GM21526 (cell line): ENCODE results near the gene GSDMA.
A peak's percentile ranks its signal among the peaks of the same experiment; 100 is the strongest.
"Not testable (repeated sequence)": the region's sequence is repeated elsewhere in the genome, so short reads cannot be mapped to it uniquely, and the experiment has no call there.

Source experiments
- ATAC-seq: cut with Tn5 transposase; IDR thresholded peaks from one replicate; pipeline ENCODE4 v1.9.1; 2021; ENCODE audit warnings: moderate library complexity; ENCODE audit not compliant: unreplicated experiment, low FRiP score

GSDMA gene

DNA sequence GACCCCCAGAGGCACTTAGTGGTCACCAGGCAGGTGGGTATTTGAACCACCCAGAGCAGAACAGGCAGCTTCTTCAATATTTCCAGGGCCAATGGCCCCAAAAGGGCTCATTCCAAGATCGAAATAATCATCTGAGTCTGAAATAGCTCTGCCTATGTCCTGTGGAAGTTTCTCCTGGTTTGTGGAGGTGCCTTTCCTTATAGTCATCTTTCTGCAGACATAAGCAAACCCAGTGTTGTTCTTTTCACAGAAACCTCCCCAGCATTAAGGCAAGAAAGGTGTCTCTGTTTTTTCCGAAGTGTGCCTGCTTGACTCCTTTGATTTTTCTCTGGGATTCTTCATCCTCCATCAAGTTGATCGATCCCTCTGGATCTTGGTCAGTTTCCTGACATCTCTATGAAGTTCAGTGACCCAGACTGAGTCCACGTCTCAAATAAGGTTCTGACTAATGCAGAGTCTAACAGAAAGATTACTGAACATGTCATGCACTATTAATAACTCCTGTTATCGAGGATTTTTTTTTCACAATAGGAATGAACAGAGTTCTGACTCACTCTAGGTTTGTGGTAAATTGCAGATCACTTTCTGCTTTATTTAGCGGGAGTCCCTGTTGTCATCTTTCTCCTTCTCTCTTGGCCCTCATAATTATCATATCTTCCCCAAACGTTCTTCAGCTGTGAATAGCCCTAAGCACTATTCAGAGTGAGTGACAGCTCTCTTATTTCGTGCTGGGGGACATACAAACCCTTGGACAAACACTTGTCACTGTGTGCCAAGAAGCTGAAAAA, 33.8 kb upstream of the GSDMA start:
- no peak for ATAC-seq

DNA sequence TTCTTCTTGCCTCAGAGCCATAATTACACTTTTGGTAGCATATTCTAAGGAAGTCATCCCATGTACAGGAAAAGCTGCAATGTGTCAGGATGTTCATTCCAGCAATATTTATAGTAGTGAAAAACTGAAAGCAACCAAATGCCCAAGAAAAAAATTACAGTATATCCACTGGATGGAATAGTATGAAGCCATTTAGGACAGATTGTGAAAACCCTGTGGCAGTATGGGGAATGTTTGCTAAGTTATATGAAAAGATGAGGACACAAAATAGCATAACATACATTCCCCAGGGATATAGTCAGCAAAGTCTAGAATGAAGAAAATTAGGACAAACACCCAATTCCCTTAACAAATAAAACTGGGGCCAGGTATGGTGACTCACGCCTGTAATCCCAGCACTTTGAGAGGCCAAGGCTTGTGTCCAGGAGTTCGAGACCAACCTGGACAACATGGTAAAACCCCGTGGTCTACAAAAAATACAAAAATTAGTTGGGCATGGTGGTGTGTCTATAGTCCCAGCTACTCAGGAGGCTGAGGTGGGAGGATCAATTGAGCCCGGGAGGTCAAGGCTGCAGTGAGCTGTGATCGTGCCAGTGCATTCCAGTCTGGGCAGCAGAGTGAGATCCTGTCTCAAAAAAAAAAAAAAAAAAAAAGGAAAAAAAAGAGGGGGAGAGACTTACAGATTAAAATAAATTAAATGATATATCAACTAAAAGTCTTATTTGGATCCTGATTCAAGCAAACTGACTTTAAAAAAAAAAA, 33.0 kb upstream of the GSDMA start:
- ATAC-seq, result no peak

DNA sequence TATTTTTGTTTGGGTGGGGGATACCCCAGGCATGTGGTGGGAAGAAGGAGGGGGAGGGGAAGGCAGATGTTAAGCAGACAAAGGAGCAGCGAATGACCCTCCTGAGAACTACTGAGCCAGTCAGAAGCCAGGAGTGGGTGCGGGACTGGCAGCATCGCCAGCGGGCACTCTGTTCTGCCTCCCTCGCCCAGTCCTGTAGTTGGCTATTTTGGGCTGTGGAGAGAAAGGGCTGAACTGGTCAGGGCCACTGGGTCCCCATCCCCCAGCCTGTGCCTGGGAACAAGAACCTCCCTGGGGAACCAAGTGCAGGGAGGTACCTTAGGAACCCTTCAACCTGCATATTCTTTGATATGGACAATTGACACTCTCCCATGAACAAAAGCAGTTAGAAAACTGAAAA, 28.9 kb upstream of the GSDMA start:
- ATAC-seq, result no peak

DNA sequence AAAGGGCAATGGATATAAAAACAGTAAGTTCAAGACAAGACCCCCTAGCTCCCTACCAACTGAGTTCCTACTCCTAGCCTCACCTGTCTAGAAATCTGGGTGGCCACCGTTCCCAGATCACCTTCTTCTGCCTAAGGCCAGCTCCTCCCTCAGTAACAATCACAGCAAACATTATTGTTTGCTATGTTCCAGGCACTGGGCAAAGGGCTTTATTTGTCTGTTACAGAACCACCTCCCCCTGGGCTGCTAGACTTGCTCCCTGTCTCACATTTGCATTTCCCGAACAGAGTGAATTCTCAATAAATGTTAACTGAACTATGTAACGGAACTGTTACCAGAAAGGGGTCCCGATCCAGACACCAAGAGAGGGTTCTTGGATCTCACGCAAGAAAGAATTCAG, 28.5 kb upstream of the GSDMA start:
- ATAC-seq, result no peak

DNA sequence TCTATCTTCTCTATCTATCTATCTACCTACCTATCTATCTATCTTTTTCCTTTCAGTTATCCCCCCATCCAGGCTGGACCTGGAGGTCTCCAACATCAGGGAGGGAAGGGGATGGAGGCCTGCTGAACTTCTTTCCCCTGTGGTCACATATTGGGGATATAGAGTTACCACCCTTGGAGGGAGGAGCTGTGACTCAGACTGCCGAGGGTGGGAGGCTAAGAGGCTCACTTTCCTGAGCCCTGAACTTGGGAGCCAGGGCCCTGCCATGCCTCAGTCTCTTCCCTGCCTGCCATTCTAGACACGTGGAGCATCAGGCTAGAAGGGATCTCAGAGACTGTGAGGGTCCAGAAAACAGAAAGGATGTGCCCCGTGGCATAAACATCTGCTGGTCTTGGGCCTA, 26.9 kb upstream of the GSDMA start:
- ATAC-seq, result no peak

DNA sequence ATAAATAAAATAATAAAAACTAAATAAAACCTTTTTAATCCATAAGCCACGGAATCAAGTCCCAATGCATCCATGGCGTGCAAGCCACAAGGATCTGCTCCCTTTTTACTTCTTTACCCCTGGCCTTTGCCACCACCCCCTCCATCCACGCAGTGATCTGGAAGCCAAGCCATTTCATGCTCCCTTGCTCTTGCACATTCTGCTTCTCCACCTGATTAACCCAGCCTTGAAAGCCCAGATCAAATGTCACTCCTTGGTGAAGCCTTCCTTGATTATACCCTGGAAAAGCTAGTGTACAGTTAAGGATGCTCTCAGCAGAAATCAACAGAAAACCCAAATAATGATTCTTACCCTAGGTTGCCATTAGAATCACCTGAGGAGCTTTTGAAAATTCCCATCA, 25.4 kb upstream of the GSDMA start:
- ATAC-seq, result no peak

DNA sequence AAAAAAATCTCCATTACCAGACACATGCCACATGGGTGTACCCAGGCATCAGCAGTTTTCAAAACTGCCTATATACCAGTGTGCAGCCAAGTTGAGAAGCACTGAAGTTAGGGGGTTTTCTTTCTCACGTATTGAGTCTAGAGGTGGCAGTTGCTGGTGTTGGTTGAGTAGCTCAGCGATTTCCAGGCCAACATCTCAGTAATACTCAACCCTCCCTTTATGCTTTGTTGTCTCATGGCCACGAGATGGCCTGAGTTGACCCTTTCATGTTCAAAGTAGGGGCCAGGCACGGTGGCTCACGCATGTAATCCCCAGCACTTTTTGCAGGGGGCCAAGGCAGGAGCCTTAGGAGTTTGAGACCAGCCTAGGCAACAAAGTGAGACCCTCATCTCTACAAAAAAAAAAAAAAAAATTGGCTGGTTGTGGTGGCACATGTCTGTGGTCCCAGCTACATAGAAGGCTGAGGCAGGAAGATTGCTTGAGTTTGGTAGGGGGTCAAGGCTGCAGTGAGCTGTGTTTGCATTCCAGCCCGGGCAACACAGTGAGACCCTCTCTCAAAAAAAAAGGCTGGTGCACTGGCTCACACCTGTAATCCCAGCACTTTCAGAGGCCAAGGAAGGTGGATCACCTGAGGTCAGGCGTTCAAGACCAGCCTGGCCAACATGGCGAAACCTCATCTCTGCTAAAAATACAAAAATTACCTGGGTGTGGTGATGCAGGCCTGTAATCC, 24.5 kb upstream of the GSDMA start:
- ATAC-seq, result no peak

DNA sequence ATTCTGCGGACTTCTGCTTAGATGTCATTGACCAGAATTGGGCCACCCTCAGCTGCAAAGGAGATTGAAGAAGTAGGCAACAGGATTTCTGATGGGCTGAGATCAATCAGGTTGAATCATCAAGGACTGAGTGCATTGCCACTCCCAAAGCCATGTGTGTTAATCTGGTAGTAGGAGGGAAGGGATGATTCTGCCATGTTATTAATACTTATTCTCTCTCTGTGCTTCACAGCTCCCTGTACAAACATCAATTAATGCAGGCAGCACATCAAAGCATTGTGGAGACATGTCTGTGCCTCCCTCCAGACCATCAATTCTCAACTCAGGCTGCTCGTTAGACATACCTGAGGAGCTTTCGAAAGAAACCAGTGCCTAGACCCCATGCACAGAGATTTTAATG, 23.7 kb upstream of the GSDMA start:
- no peak for ATAC-seq

DNA sequence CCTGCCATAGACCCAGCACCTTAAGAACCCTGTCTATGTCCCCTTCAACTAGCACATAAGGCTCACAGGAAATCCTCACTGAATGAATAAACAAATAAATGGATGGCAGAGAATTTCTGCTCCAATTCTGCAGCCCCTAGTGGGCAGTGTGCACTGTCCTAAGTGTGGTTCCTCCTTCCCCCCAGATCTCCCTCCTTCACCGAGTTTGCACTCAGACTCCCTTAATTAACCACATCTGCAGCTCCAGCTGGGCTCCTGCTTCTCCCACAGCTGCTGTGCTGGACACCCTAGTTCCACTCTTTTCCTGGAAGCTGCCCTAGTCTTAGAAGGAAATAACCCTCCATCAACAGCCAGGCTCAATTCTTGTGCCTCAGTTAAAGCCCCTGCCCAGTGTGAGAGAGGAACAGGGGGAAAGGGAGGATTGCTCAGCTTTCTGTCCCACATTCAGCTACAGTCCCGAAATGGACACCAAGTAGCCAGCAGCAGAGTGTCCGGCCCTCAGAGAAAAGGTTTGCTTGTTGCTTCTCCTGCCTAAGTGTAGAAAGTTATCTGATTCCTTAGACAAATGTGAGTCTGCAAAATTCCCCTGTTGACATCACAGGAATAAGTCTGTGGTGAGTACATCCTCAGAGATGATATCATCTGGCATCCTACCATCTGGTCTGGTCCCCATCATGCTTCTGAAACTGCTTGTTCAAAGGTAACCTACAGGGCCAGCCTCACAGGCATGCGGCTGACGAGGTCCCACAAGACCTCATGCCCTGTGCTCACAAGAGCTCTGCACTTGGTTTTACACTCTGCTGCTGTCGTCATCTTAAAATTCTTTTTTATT, 23.0 kb upstream of the GSDMA start:
- no peak for ATAC-seq

DNA sequence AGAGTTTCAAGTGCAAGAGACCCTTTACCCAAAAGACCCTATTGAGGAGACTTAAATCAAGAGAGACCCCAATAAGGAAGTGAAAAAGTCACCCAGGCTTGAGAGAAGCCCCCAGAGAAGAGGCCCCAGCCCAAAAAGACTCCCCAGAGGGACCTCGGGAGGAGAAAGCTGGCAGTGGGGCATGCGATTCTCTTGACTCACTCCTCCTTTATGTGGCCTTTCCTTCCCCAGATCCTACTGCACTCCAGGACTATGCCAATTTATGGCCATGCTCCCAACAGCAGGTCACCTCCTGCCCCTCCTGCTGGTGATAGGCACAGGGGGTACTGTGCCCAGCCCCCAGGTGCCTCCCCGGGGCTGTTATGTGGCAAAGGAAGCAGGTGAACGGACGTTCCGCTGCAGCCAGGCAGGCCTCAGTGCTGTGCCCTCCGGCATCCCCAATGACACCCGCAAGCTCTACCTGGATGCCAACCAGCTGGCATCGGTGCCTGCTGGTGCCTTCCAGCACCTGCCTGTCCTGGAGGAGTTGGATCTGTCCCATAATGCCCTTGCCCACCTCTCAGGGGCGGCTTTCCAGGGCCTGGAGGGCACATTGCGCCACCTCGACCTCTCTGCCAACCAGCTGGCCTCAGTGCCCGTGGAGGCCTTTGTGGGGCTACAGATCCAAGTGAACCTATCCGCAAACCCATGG, 19.0 kb upstream of the GSDMA start:
- no peak for ATAC-seq

DNA sequence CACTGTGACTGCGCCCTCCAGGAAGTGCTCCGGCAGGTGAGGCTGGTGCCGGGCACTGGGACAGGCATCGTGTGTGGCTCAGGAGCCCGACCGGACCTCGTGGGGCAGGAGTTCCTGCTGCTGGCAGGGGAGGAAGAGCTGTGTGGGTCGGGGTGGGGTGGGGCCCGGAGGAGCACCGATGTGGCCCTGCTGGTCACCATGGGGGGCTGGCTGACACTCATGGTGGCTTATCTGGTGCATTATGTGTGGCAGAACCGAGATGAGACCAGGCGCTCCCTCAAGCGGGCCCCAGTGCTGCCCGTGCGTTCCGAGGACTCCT, 18.5 kb upstream of the GSDMA start:
- no peak for ATAC-seq

DNA sequence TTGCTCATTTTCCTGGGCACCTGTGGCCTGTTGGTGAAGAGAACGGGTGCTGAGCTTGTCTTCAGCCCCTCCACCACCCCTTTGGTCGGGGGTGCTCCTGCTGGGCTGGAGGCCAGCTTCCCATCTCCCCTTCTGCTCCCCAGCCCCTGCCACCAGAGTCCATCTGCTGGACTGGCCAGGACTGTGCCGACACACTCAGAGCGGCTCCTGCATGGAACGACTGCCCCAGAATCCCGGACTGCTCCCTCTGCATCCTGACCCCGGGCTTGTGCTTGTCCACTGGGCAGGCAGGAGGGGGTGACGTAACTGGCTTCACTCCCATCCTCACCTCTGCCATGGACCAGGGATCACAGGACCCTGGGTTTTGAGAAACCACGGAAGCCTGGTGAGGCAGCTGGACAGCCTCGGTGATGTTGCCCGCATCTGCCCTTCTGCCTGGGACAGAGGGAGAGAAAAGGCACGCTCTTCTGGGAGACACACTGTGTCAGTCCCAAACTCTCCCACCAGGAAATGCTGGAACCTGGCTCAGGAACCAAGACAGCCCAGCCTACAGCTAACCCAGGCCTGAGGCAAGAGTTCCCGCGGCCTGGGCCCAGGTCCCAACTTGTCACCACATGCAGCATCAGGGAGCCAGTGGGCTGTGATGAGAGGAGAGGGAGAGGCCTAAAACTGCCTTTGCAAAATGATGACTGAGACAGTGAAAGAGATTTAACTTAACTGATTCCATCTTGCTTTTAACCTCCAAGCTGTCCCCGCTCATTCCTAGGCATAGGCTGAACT, 16.1 kb upstream of the GSDMA start:
- no peak for ATAC-seq

DNA sequence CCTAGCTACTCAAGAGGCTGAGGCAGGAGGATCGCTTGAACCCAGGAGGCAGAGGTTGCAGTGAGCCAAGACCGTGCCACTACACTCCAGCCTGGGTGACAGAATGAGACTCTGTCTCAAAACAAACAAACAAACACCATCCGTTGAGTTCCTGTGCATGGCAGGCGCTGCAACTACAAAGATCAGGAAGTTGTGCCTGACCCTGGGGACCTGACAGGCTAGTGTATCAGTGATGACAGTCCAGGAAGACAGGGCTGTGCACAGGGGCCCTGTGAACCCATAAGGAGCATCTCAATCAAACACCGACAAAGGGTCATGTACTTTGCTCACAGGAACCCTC, 14.3 kb upstream of the GSDMA start:
- not testable (repeated sequence) for ATAC-seq

DNA sequence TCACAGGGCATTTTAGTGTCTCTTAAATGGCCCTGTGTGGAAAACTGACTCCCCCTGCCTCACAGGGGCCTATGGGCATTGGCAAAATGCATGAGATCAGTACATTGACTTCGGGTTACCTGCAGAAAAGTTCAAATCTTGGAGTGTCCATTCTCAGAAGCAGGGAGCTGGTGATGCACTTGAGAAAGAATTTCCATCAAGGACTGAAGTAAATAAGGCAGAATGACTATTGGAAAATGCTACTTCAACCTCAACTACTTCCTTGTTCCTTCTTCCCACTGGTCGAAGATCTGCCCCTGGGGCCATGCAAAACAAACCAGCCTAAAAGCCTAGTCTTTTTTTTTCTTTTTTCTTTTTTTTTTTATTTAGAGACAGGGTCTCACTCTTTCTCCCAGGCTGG, 13.8 kb upstream of the GSDMA start:
- ATAC-seq, result no peak

DNA sequence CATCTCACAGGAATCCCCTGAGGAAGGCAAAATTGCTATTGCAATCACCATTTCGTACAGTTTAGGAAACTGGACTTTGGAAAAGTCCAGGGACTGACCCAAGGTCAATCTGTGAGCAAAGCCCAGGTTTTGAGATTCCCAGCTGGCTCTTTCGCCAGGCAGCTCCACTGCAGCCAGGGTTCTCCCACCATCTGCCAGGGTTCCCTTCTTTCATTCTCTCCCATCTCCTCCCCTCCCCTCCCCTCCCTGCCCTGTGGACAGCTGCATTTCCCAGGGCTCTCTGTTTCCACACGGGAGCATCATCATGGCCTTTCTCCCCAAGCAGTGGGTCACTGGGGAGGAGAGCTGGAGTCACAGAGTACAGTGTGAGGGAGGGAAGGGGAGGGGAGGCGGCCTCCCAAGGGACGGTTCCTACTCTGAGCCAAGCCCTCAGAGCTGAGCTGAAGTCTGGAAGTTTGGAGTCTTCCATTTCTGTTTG, 11.9 kb upstream of the GSDMA start:
- ATAC-seq, result no peak

DNA sequence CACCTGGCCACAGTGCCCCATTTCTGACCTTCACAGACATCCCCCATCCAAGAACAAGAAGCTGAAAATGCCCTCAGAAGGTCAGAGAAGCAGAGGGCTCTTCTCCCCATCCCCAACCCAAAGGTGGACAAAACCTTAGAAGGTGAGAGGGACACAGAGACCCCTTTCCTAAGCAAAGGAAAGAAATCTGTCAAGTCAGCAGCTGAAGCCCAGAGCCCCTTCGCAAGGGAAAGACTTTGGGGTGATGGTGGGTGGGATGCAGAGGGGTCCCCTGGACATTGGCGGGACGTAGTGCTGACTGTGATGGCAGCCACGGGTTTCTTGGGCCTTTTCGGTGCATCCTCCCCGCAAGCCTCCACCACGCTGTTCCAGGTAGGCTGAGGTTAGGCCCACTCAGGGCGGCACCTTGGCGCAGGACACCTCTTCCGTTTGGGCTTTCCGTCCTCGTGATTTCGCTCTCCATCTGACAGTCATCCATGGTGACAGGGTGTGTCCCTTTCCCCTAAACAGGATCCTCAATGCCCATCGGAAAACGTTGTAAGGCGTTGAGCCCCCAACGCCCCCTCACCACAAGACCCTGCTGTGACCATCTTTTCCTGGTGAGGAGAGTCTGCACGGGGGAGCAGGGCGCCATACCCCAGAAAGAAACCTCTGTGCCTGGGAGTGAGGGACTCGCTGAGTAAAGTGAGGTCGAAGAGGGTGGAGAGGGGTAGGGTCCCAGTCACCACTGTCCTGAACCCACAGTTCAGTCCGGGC, 10.7 kb upstream of the GSDMA start:
- no peak for ATAC-seq

DNA sequence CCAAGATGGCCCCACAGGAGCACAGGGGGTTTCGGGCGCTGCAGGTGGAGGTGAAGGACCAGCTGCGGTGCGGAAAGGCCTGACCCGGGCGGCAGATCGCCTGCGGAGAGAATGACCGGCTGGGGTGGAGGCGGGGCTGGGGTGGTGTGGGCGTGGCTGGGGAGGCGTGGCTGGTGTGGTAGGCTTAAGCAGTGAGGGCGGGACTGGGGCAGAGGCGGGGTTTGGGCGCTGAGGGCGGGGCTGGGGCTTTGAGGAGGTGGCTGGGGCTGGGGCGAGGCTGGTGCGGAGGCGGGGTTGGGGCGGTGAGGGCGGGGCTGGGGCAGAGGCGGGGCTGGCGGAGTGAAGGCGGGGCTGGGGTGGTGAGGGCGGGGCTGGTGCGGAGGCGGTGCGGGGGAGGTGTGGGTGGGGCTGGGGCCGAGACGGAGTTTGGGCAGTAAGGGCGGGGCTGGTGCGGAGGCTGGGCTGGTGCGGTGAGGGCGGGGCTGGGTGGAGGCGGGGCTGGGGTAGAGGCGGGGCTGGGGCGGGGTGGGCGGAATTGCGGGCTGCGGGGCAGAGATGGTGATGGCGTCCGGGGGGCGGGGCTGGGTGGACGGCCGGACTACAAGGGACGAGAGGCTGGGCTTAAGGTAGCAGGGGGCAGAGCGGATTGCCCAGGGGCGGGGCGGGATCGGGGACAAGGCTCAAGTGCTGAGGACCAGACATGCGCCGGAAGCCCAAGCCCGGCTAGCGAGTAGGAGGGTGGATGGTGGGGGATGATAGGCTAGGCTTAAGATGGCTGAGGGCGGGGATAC, 9.9 kb upstream of the GSDMA start:
- peak; percentile 52 for ATAC-seq

DNA sequence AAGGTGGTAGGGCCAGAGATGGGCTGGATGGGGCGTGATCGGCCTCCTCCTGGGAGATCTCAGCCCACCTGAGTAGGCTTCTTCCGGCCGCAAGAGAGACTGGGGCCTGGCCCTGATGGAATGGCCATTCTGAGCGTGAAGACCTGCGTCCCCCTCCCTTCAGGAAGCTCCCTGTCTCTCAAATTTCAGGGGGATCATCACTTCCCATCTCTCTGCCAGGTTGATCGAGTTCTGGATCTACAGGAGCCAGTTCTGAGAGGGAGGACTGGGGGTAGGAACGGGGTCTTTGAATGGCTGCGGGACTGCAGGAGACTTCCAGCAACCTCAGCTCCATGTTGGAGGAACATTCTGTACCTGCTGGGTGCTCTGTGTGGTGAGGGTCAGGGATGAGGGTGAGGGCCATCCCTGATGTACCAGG, 9.3 kb upstream of the GSDMA start:
- ATAC-seq, result no peak
